Stimulated activated effector memory CD8-positive, alpha-beta T cell treated with anti-CD3 and anti-CD28 coated beads, Interleukin-12 subunit alpha, Interleukin-12 subunit beta, amount 100 ng/mL, for 72 hours (primary cell): Measurements from ENCODE around the gene FAM20C.
"Not testable (repeated sequence)": the region's sequence is repeated elsewhere in the genome, so short reads cannot be mapped to it uniquely, and the experiment has no call there.

Experiments used
- ATAC-seq: fragments of 150-1000 bp; cut with Tn5 transposase; 2 replicates; pipeline ENCODE4 v1.10.0; 2021
- DNase-seq, 2 donors: peaks; one replicate each; pipeline ENCODE4 v3.0.0; 2021 to 2022; ENCODE audit warnings: low spot score in 2 of 2
- H3K27ac Mint-ChIP-seq: one replicate; pipeline ENCODE4 v1.8.0; 2022; ENCODE audit warnings: mild to moderate bottlenecking, mixed read lengths
- H3K36me3 Mint-ChIP-seq: one replicate; pipeline ENCODE4 v1.8.0; 2022; ENCODE audit warnings: mild to moderate bottlenecking, mixed read lengths
- H3K4me1 Mint-ChIP-seq: one replicate; pipeline ENCODE4 v1.8.0; 2022; ENCODE audit warnings: mixed read lengths
- H3K4me3 Mint-ChIP-seq: one replicate; pipeline ENCODE4 v1.8.0; 2022; ENCODE audit warnings: mild to moderate bottlenecking, mixed read lengths
- H3K9me3 Mint-ChIP-seq: one replicate; pipeline ENCODE4 v1.8.0; 2022; ENCODE audit warnings: mixed read lengths

FAM20C gene

GRCh38 chr7:290554-291372 is 98.4 kb downstream of the FAM20C start:
- no peaks in the 10 kb centered on the region for H3K9me3 Mint-ChIP-seq
- DNase-seq (no peak), ATAC-seq (no peak)
- no peaks in the 10 kb centered on the region for H3K4me1 Mint-ChIP-seq
- H3K27ac Mint-ChIP-seq, result no peak overlapping the region
- no peaks in the 10 kb centered on the region for H3K36me3 Mint-ChIP-seq
- H3K4me3 Mint-ChIP-seq, result no peak overlapping the region

GRCh38 chr7:291373-292092 is 99.2 kb downstream of the FAM20C start:
- DNase-seq, result no peak
- H3K4me3 Mint-ChIP-seq, result no peak overlapping the region
- no peak for ATAC-seq
- no peaks in the 10 kb centered on the region for H3K9me3 Mint-ChIP-seq
- no peak overlapping the region for H3K27ac Mint-ChIP-seq
- no peaks in the 10 kb centered on the region for H3K4me1 Mint-ChIP-seq
- no peaks in the 10 kb centered on the region for H3K36me3 Mint-ChIP-seq

- Mint-ChIP-seq H3K4me1 (no peaks in the 10 kb centered on the region), H3K27ac (no peak overlapping the region), H3K36me3 (no peaks in the 10 kb centered on the region), H3K4me3 (no peak overlapping the region), H3K9me3 (no peaks in the 10 kb centered on the region)
- DNase-seq (no peak), ATAC-seq (no peak)
Measured at GRCh38 chr7:292226-292625, 99.9 kb downstream of the FAM20C start.

- DNase-seq, result no peak
- Mint-ChIP-seq H3K27ac (no peak overlapping the region), H3K36me3 (no peaks in the 10 kb centered on the region), H3K9me3 (no peaks in the 10 kb centered on the region), H3K4me3 (no peak overlapping the region), H3K4me1 (no peaks in the 10 kb centered on the region)
- ATAC-seq, result no peak
Measured at GRCh38 chr7:292826-293225, 100.5 kb downstream of the FAM20C start.

GRCh38 chr7:293681-294439 is 101.5 kb downstream of the FAM20C start:
- DNase-seq (no peak), ATAC-seq (no peak)
- Mint-ChIP-seq H3K4me3 (no peak overlapping the region), H3K27ac (no peak overlapping the region), H3K36me3 (no peaks in the 10 kb centered on the region), H3K4me1 (no peaks in the 10 kb centered on the region), H3K9me3 (no peaks in the 10 kb centered on the region)

GRCh38 chr7:294440-295154 is 102.2 kb downstream of the FAM20C start:
- Mint-ChIP-seq H3K9me3 (no peaks in the 10 kb centered on the region), H3K4me1 (no peaks in the 10 kb centered on the region), H3K27ac (no peak overlapping the region), H3K4me3 (no peak overlapping the region), H3K36me3 (no peaks in the 10 kb centered on the region)
- DNase-seq (no peak), ATAC-seq (no peak)

- no peak for ATAC-seq
- no peaks in the 10 kb centered on the region for H3K36me3 Mint-ChIP-seq
- H3K9me3 Mint-ChIP-seq, result no peaks in the 10 kb centered on the region
- no peak for DNase-seq
- no peak overlapping the region for H3K27ac Mint-ChIP-seq
- H3K4me1 Mint-ChIP-seq, result no peaks in the 10 kb centered on the region
- no peak overlapping the region for H3K4me3 Mint-ChIP-seq
Measured at GRCh38 chr7:295155-296154, 103.1 kb downstream of the FAM20C start.

GRCh38 chr7:296373-296945 is 104.1 kb downstream of the FAM20C start:
- Mint-ChIP-seq H3K36me3 (no peaks in the 10 kb centered on the region), H3K4me3 (no peak overlapping the region), H3K4me1 (no peaks in the 10 kb centered on the region), H3K9me3 (no peaks in the 10 kb centered on the region), H3K27ac (no peak overlapping the region)
- DNase-seq, result no peak
- ATAC-seq, result no peak

- not testable (repeated sequence) for H3K4me3 Mint-ChIP-seq, H3K4me1 Mint-ChIP-seq, DNase-seq, ATAC-seq, H3K27ac Mint-ChIP-seq, H3K36me3 Mint-ChIP-seq, H3K9me3 Mint-ChIP-seq
Measured at GRCh38 chr7:297141-297540, 104.8 kb downstream of the FAM20C start.

- DNase-seq (no peak), ATAC-seq (no peak)
- Mint-ChIP-seq H3K36me3 (no peaks in the 10 kb centered on the region), H3K4me1 (no peaks in the 10 kb centered on the region), H3K27ac (no peak overlapping the region), H3K4me3 (no peak overlapping the region), H3K9me3 (no peaks in the 10 kb centered on the region)
Measured at GRCh38 chr7:297611-298374, 105.4 kb downstream of the FAM20C start.

- Mint-ChIP-seq H3K4me3 (no peak overlapping the region), H3K4me1 (no peaks in the 10 kb centered on the region), H3K27ac (no peak overlapping the region), H3K36me3 (no peaks in the 10 kb centered on the region), H3K9me3 (no peaks in the 10 kb centered on the region)
- ATAC-seq, result no peak
- no peak for DNase-seq
Measured at GRCh38 chr7:298375-298702, 106.0 kb downstream of the FAM20C start.

- H3K9me3 Mint-ChIP-seq, result no peaks in the 10 kb centered on the region
- H3K36me3 Mint-ChIP-seq, result no peaks in the 10 kb centered on the region
- no peaks in the 10 kb centered on the region for H3K4me1 Mint-ChIP-seq
- H3K27ac Mint-ChIP-seq, result no peak overlapping the region
- DNase-seq (no peak), ATAC-seq (no peak)
- no peak overlapping the region for H3K4me3 Mint-ChIP-seq
Measured at GRCh38 chr7:298743-299142, 106.4 kb downstream of the FAM20C start.

GRCh38 chr7:299169-299568 is 106.8 kb downstream of the FAM20C start:
- H3K4me3 Mint-ChIP-seq, result no peak overlapping the region
- H3K27ac Mint-ChIP-seq, result no peak overlapping the region
- no peaks in the 10 kb centered on the region for H3K36me3 Mint-ChIP-seq
- DNase-seq, result no peak
- H3K9me3 Mint-ChIP-seq, result no peaks in the 10 kb centered on the region
- no peak for ATAC-seq
- H3K4me1 Mint-ChIP-seq, result no peaks in the 10 kb centered on the region
